Motor neuron (in vitro differentiated cells): ENCODE measurements around the gene PHIP. TPM values are rescaled to one million over a fixed set of nuclear protein-coding genes. Genes with fewer than 3 reads are reported as not detected.

Experiments used
- total RNA-seq, 8 experiments: library from RNA; unstranded; fragments of 300-600 nt; gene quantifications; 2 replicates each; pipeline versions ENCODE4 v1.2.3 to v1.2.4, GENCODE V29; 2022

The PHIP gene
- total RNA-seq, 8 experiments from 2014 or later: 19.0 to 53.6 (median 42.5) TPM

Other genes with a start within 250 kb of the PHIP start
- 10 to 100 TPM in 3 of 8 experiments, 1 to 10 TPM in 5; 3.1 to 16.1 (median 8.3) TPM for gene IRAK1BP1, start 210.7 kb downstream of the PHIP start, total RNA-seq
- 100 to 1,000 TPM in 4 of 8 experiments, 10 to 100 TPM in 4; 69.5 to 172 (median 120) TPM for gene HMGN3, start 156.4 kb upstream of the PHIP start, total RNA-seq